ENCODE measurements around the gene IPO7. TPM values are rescaled to one million over a fixed set of nuclear protein-coding genes. Genes with fewer than 3 reads are reported as not detected.

IPO7 gene
- 192 and 205 TPM in 2 replicates for total RNA-seq (2021)
- long read RNA-seq, full-length matches to known transcripts, result 27 of 145 reads
- long read RNA-seq, partial matches to known transcripts, result 95 of 145 reads
- long read RNA-seq, other reads (novel, unspliced or antisense), result 23 of 145 reads

- Histone ChIP-seq H2AFZ (ENCODE audit: low read length) (no peak within 1 kb of the TSS), H3K9ac (ENCODE audit: extremely low read depth, insufficient read length, low read length) (peak within 1 kb of the TSS; percentile 94), H2AK5ac (ENCODE audit: insufficient read length, low read length) (no peak within 1 kb of the TSS), H3K23ac (ENCODE audit: insufficient read length, low read depth, low read length) (no peak within 1 kb of the TSS), H3K27ac (ENCODE audit: insufficient read length, low read depth, low read length) (no peak within 1 kb of the TSS), H3K9me3 (ENCODE audit: control insufficient read depth, low read depth, low read length) (no peaks in the 10 kb centered on the region), H4K20me1 (ENCODE audit: control insufficient read depth, insufficient read depth, insufficient read length) (no peaks in the 10 kb centered on the region), H3K56ac (ENCODE audit: insufficient read length, low read depth, low read length) (no peak within 1 kb of the TSS), H3K4me2 (ENCODE audit: insufficient read depth, insufficient read length, low read length) (peak within 1 kb of the TSS; percentile 75), H2BK12ac (ENCODE audit: insufficient read length, low read depth, low read length) (no peak within 1 kb of the TSS), H4K5ac (ENCODE audit: insufficient read length, low read depth, low read length) (no peak within 1 kb of the TSS), H3K18ac (ENCODE audit: insufficient read length, low read depth, low read length) (peak within 1 kb of the TSS; percentile 93), H2BK20ac (ENCODE audit: low read depth, low read length, poor library complexity, severe bottlenecking) (no peak within 1 kb of the TSS), H3K23me2 (ENCODE audit: insufficient read length, low read depth, low read length, poor library complexity, severe bottlenecking) (no peaks in the 10 kb centered on the region), H3K79me1 (ENCODE audit: insufficient read depth, low read depth, low read length, poor library complexity, severe bottlenecking) (no peaks in the 10 kb centered on the region), H4K8ac (replicated peaks; ENCODE audit: insufficient read length, low read depth, low read length) (no peak within 1 kb of the TSS), H4K91ac (ENCODE audit: insufficient read length, low read depth, low read length) (no peak within 1 kb of the TSS), H3K4ac (ENCODE audit: low read depth, low read length) (peak within 1 kb of the TSS; percentile 79), H2BK5ac (ENCODE audit: insufficient read length, low read length) (no peak within 1 kb of the TSS), H2BK15ac (ENCODE audit: low read depth, low read length) (no peak within 1 kb of the TSS), H3K27me3 (ENCODE audit: insufficient read depth, low read length) (no peaks in the 10 kb centered on the region), H3K4me1 (ENCODE audit: insufficient read depth, low read length) (no peaks in the 10 kb centered on the region), H2BK120ac (ENCODE audit: low read depth, low read length, poor library complexity, severe bottlenecking) (no peak within 1 kb of the TSS), H3K79me2 (ENCODE audit: insufficient read depth, low read length) (peaks cover 40% of the 10 kb centered on the region), H3T11ph (ENCODE audit: low read length) (no peak within 1 kb of the TSS), H3K14ac (ENCODE audit: insufficient read depth, low read length) (peak within 1 kb of the TSS; percentile 98)
- no CpG with 5 or more reads among the region's 70 CpGs for WGBS (ENCODE audit: extremely low coverage, insufficient read length, low lambda C conversion rate)
- peak; percentile 92 for DNase-seq
- no peaks in the 10 kb centered on the region for H3K27me3 Mint-ChIP-seq (ENCODE audit: low read depth)
- peak within 1 kb of the TSS; percentile 94 to 99 (median 97) for H3K27ac Mint-ChIP-seq
- H3K4me3 Mint-ChIP-seq, result peak within 1 kb of the TSS; percentile 96 to 97
- no peak; the same call in 2 of the 3 replicates for TF ChIP-seq CTCF (conservative IDR thresholded peaks at IDR 0.05)
- peaks cover 11 to 34% (median 15%) of the 10 kb centered on the region in 3 experiments; a peak in 6 of 7 replicates for H3K36me3 Mint-ChIP-seq (ENCODE audit: insufficient read depth in 1 of 3, low read depth in 3 of 3)
- H3K4me1 Mint-ChIP-seq, result peaks cover 23 to 35% of the 10 kb centered on the region in 2 experiments
- peaks cover 2 to 9% of the 10 kb centered on the region in 2 experiments; a peak in 2 of 5 replicates for H3K9me3 Mint-ChIP-seq
These were observed at the start of gene IPO7 for GRCh38 chr11:9384535-9385326. TSS of gene IPO7 (plus strand) at chr11:9384652. CDS start at chr11:9384764, 112 bp downstream.
